NB4 (cell line): ENCODE results near the gene TRIP4.

Source experiments
- MYC ChIP-seq: IDR thresholded peaks from 2 replicates; pipeline ENCODE4 v1.6.1; 2011; ENCODE audit warnings: low read depth, low read length
- POLR2A ChIP-seq: IDR thresholded peaks from 2 replicates; pipeline ENCODE4 v1.6.1; 2011; ENCODE audit warnings: mild to moderate bottlenecking; ENCODE audit not compliant: insufficient read length; ENCODE audit errors: extremely low read depth
- TF ChIP-seq, protein P1 (sequence below): IDR thresholded peaks from one replicate; pipeline ENCODE4 v1.5.1; 2012; ENCODE audit warnings: low read depth, low read length

- TF ChIP-seq, protein P1, sequence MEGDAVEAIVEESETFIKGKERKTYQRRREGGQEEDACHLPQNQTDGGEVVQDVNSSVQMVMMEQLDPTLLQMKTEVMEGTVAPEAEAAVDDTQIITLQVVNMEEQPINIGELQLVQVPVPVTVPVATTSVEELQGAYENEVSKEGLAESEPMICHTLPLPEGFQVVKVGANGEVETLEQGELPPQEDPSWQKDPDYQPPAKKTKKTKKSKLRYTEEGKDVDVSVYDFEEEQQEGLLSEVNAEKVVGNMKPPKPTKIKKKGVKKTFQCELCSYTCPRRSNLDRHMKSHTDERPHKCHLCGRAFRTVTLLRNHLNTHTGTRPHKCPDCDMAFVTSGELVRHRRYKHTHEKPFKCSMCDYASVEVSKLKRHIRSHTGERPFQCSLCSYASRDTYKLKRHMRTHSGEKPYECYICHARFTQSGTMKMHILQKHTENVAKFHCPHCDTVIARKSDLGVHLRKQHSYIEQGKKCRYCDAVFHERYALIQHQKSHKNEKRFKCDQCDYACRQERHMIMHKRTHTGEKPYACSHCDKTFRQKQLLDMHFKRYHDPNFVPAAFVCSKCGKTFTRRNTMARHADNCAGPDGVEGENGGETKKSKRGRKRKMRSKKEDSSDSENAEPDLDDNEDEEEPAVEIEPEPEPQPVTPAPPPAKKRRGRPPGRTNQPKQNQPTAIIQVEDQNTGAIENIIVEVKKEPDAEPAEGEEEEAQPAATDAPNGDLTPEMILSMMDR = no peak
- no peak for TF ChIP-seq POLR2A
- no peak for TF ChIP-seq MYC
Measured at GRCh38 chr15:64351265-64351664, 36.4 kb upstream of the TRIP4 start.
